Neural crest cell (in vitro differentiated cells): ENCODE results near the gene CD4. TPM values are rescaled to one million over a fixed set of nuclear protein-coding genes. Genes with fewer than 3 reads are reported as not detected.

Source experiments
- DNase-seq: peaks from one replicate; pipeline ENCODE4 v3.0.0; 2021; ENCODE audit warnings: low read depth, mixed read lengths, low spot score
- H3K27ac Mint-ChIP-seq: one replicate; pipeline ENCODE4 v1.8.0; 2021; ENCODE audit warnings: mild to moderate bottlenecking, mixed read lengths; ENCODE audit not compliant: unreplicated experiment
- H3K27me3 Mint-ChIP-seq: 2 replicates; pipeline ENCODE4 v1.8.0; 2021; ENCODE audit warnings: low read depth, mild to moderate bottlenecking, mixed read lengths
- H3K36me3 Mint-ChIP-seq: 2 replicates; pipeline ENCODE4 v1.8.0; 2021; ENCODE audit warnings: low read depth, mild to moderate bottlenecking, mixed read lengths
- H3K4me1 Mint-ChIP-seq: 2 replicates; pipeline ENCODE4 v1.8.0; 2021; ENCODE audit warnings: mixed read lengths
- H3K4me3 Mint-ChIP-seq: one replicate; pipeline ENCODE4 v1.8.0; 2021; ENCODE audit warnings: mild to moderate bottlenecking, mixed read lengths
- H3K9me3 Mint-ChIP-seq: 2 replicates; pipeline ENCODE4 v1.8.0; 2021; ENCODE audit warnings: mixed read lengths
- total RNA-seq: library from RNA; stranded (reverse); gene quantifications from 2 replicates; pipeline ENCODE4 v1.2.1, GENCODE V29; 2021
- TF ChIP-seq, protein P1 (sequence below): fragments of 200-600 bp; sonication (generic); conservative IDR thresholded peaks from 2 replicates; pipeline ENCODE4 v1.5.0; 2021; ENCODE audit warnings: antibody characterized with exemption, mild to moderate bottlenecking

Gene CD4
- total RNA-seq, 1 donor from 2014 or later: 4.1 TPM

DNA sequence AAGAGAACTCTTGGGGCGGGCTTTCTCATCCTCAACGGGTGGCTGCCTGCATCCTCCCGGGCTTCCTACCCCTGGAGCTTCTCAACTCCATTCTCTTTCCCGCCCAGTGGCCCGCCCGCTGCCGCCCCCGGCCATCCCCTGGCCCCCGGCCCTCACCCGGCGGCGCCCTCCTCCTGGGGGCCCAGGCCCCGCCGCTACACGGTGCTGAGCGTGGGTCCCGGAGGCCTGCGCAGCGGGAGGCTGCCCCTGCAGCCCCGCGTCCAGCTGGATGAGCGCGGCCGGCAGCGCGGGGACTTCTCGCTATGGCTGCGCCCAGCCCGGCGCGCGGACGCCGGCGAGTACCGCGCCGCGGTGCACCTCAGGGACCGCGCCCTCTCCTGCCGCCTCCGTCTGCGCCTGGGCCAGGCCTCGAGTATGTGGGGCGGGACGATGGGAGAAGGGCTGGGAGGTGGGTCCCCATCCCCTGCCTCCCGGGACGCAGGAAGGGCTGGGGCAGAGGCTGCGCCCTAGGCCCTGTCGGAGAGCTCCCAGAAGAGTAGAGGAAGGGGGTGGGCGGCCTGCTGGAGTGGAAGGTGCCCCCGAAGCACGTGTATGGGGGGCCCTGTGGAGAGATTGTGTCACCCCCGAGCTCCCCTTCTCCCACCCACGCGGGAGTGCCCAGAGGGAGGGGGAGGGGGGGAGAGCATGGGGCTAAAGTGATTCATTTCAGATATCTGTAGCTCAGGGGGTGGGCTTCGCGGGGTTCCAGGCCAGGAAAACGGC, 15.6 kb upstream of the CD4 start:
- peaks cover 46% of the 10 kb centered on the region for H3K4me1 Mint-ChIP-seq
- TF ChIP-seq, protein P1, sequence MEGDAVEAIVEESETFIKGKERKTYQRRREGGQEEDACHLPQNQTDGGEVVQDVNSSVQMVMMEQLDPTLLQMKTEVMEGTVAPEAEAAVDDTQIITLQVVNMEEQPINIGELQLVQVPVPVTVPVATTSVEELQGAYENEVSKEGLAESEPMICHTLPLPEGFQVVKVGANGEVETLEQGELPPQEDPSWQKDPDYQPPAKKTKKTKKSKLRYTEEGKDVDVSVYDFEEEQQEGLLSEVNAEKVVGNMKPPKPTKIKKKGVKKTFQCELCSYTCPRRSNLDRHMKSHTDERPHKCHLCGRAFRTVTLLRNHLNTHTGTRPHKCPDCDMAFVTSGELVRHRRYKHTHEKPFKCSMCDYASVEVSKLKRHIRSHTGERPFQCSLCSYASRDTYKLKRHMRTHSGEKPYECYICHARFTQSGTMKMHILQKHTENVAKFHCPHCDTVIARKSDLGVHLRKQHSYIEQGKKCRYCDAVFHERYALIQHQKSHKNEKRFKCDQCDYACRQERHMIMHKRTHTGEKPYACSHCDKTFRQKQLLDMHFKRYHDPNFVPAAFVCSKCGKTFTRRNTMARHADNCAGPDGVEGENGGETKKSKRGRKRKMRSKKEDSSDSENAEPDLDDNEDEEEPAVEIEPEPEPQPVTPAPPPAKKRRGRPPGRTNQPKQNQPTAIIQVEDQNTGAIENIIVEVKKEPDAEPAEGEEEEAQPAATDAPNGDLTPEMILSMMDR: no peak
- peaks cover 22% of the 10 kb centered on the region for H3K27me3 Mint-ChIP-seq
- peaks cover 19% of the 10 kb centered on the region for H3K36me3 Mint-ChIP-seq
- H3K9me3 Mint-ChIP-seq: no peaks in the 10 kb centered on the region
- no peak overlapping the region for H3K27ac Mint-ChIP-seq
- DNase-seq: no peak
- peak overlapping the region; percentile 80 for H3K4me3 Mint-ChIP-seq

DNA sequence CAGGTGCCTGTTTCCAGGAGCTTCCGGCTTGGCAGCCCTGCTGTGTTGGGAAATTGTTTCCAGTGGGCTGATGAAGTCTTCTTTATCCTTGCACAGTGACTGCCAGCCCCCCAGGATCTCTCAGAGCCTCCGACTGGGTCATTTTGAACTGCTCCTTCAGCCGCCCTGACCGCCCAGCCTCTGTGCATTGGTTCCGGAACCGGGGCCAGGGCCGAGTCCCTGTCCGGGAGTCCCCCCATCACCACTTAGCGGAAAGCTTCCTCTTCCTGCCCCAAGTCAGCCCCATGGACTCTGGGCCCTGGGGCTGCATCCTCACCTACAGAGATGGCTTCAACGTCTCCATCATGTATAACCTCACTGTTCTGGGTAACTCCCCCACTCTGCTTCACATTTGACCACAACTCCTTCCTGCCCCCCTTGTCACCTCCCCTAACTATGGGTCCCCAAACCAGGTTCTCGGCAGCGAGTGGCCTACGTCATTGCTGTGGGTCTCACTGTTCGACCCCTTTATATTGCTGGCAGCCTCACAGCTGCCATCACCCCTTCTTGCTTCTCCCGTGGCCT, 14.7 kb upstream of the CD4 start:
- Mint-ChIP-seq H3K4me3 (peak overlapping the region; percentile 77), H3K27ac (peak overlapping the region; percentile 67), H3K4me1 (peaks cover 46% of the 10 kb centered on the region), H3K27me3 (peaks cover 23% of the 10 kb centered on the region), H3K36me3 (peaks cover 17% of the 10 kb centered on the region), H3K9me3 (no peaks in the 10 kb centered on the region)
- DNase-seq: no peak
- TF ChIP-seq, protein P1: no peak

DNA sequence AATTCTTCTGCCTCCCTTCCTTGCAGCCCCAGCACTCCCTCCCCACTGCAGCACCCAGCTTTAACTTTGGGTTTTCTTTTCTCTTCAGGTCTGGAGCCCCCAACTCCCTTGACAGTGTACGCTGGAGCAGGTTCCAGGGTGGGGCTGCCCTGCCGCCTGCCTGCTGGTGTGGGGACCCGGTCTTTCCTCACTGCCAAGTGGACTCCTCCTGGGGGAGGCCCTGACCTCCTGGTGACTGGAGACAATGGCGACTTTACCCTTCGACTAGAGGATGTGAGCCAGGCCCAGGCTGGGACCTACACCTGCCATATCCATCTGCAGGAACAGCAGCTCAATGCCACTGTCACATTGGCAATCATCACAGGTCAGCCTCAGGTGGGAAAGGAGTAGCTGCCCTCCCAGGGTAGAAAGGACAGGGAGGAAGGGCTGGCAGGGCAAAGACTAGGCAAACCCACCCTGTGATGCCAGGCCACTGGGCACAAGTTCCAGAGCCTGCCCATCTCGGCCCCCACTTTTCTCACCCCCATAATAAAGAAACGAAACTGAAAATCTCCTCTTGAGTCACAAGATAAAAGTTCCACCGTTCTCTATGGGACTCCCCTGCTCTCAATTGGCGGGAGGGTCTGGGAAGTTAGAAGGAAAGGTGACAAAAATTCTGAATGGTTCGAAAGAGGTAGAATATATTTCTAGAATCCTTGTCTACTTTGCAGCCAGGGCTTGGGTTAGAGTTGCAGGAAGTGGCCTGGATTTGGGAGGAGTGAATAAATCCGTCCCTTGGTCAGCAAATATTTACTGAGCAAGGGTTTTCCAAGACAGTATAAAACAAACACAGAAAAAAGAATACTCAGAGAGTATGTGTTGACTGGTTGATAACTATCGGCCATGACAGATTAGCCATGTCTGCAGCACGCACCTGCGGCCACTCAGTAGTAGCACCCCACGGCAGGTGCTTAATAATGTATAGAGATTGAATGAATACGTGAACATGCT, 13.8 kb upstream of the CD4 start:
- DNase-seq: no peak
- peaks cover 42% of the 10 kb centered on the region for H3K4me1 Mint-ChIP-seq
- no peak overlapping the region for H3K27ac Mint-ChIP-seq
- H3K9me3 Mint-ChIP-seq: no peaks in the 10 kb centered on the region
- TF ChIP-seq, protein P1: no peak
- peaks cover 23% of the 10 kb centered on the region for H3K27me3 Mint-ChIP-seq
- H3K4me3 Mint-ChIP-seq: peak overlapping the region; percentile 77
- H3K36me3 Mint-ChIP-seq: peaks cover 17% of the 10 kb centered on the region

DNA sequence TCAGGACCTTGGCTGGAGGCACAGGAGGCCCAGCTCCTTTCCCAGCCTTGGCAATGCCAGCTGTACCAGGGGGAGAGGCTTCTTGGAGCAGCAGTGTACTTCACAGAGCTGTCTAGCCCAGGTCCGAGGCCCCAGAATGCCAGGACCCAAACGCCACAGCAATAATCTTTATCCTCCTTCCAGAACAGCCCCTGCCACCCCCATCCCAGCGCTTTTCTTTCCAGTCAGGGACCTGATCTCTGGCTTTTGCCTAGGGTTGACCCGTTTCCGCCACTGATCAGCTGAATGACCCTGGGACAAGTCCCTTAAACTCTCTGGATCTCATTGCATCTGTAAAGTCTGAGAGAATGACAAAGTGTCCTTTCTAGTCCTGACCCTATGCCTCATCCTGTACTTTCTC, 11.9 kb upstream of the CD4 start:
- DNase-seq: no peak
- no peak overlapping the region for H3K4me3 Mint-ChIP-seq
- H3K4me1 Mint-ChIP-seq: peaks cover 25% of the 10 kb centered on the region
- H3K36me3 Mint-ChIP-seq: peaks cover 11% of the 10 kb centered on the region
- no peaks in the 10 kb centered on the region for H3K9me3 Mint-ChIP-seq
- TF ChIP-seq, protein P1: no peak
- H3K27me3 Mint-ChIP-seq: peaks cover 21% of the 10 kb centered on the region
- H3K27ac Mint-ChIP-seq: no peak overlapping the region

DNA sequence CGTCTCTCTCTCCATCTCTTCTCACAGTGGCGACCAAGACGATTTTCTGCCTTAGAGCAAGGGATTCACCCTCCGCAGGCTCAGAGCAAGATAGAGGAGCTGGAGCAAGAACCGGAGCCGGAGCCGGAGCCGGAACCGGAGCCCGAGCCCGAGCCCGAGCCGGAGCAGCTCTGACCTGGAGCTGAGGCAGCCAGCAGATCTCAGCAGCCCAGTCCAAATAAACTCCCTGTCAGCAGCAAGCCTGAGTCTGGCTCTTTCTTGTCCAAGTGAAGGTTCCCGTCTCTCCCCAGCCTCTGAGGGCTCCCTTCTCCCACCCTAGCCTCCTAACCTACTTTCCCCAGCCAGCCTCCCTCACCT, 11.1 kb upstream of the CD4 start:
- H3K4me3 Mint-ChIP-seq: peak overlapping the region; percentile 84
- H3K4me1 Mint-ChIP-seq: peaks cover 25% of the 10 kb centered on the region
- peaks cover 11% of the 10 kb centered on the region for H3K36me3 Mint-ChIP-seq
- peak overlapping the region; percentile 82 for H3K27ac Mint-ChIP-seq
- DNase-seq: no peak
- TF ChIP-seq, protein P1: no peak
- H3K9me3 Mint-ChIP-seq: no peaks in the 10 kb centered on the region
- H3K27me3 Mint-ChIP-seq: peaks cover 20% of the 10 kb centered on the region
